ENCODE results near the gene COX7C. TPM values are rescaled to one million over a fixed set of nuclear protein-coding genes. Genes with fewer than 3 reads are reported as not detected.
"Not testable (repeated sequence)": the region's sequence is repeated elsewhere in the genome, so short reads cannot be mapped to it uniquely, and the experiment has no call there.

COX7C gene
- total RNA-seq, 3 donors from 2014 or later = 677 to 765 (median 717) TPM

DNA sequence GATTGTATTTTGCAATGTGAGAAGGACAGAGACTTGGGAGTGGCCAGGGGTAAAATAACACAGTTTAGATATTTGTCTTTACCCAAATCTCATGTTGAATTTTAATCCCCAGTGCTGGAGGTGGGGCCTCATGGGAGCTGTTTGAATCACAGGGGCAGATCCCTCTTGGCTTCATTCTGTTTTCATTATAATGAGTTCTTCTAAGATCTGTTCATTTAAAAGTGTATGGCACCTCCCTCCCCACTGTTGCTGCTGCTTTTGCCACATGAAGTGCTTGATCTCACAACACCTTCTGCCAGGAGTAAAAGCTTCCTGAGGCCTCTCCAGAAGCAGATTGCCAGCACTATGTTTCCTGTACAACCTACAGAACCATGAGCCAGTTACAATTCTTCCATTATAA lies 28.1 kb downstream of the COX7C start:
- intact Hi-C loops (cut with DNase I, micrococcal nuclease) = no loop called here
- no peaks in the 10 kb centered on the region for H3K9me3 ChIP-seq
- ATAC-seq (no peak), DNase-seq (no peak)
- no peaks in the 10 kb centered on the region for H3K4me1 ChIP-seq (ENCODE audit: low read depth)
- H3K36me3 ChIP-seq (ENCODE audit: low read depth) = no peaks in the 10 kb centered on the region
- TF ChIP-seq, protein P1, sequence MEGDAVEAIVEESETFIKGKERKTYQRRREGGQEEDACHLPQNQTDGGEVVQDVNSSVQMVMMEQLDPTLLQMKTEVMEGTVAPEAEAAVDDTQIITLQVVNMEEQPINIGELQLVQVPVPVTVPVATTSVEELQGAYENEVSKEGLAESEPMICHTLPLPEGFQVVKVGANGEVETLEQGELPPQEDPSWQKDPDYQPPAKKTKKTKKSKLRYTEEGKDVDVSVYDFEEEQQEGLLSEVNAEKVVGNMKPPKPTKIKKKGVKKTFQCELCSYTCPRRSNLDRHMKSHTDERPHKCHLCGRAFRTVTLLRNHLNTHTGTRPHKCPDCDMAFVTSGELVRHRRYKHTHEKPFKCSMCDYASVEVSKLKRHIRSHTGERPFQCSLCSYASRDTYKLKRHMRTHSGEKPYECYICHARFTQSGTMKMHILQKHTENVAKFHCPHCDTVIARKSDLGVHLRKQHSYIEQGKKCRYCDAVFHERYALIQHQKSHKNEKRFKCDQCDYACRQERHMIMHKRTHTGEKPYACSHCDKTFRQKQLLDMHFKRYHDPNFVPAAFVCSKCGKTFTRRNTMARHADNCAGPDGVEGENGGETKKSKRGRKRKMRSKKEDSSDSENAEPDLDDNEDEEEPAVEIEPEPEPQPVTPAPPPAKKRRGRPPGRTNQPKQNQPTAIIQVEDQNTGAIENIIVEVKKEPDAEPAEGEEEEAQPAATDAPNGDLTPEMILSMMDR (IDR thresholded peaks at IDR 0.05) = no peak
- no peak overlapping the region for H3K4me3 ChIP-seq

DNA sequence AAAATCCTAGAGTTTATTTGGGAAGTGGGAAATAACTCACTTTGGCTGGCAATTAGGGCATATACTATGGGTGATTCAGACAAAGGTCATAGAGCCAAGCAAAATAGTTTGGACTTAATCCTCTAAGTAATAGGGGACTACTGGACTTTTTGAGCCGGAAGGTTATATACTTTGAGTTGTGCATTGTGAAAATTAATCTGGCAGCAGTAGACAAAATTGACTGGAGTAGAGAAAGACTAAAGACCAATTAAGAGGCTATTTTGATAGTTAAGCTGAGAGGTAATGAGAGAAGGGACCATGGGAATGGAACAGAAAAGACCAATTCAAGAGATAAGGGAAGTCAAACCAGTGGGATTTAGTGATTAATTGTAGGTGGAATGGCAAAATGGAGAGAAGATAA lies 28.9 kb downstream of the COX7C start:
- Histone ChIP-seq H3K9me3 (no peaks in the 10 kb centered on the region), H3K36me3 (ENCODE audit: low read depth) (no peaks in the 10 kb centered on the region), H3K4me3 (no peak overlapping the region), H3K4me1 (ENCODE audit: low read depth) (no peaks in the 10 kb centered on the region)
- TF ChIP-seq, protein P1 (IDR thresholded peaks at IDR 0.05) = no peak
- DNase-seq (no peak), ATAC-seq (no peak)
- intact Hi-C loops (cut with DNase I, micrococcal nuclease) = no loop called here

DNA sequence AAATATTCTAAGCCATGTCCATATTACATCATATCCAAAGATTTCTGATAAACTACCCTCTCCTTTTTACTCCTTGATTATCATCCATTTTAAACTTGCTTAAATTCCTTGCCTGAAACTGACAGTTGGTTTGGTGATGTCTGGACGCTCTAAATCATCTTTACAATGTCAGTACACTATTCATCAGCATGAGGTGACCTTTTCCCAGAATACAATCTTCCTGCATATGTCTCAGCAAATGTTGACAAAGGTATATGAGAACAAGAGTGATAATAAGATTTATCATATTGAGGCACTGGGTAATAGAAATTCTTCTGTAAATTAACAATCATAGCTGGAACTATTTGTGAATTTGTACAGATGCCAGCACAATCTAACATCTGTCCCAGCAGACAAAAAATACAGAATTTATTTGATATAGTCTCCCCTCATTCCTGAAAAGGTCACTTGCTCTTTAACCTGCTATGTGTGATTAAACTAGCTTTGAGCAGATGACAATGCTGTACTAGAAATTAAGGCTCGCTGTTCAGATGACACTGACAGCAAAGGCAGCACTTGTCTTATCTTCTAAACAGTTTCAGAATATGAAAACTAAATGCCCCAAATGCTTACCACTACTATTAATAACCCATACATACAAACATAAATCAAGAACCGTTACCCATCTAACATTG lies 32.2 kb downstream of the COX7C start:
- intact Hi-C loops (cut with DNase I, micrococcal nuclease) = no loop called here
- Histone ChIP-seq H3K36me3 (ENCODE audit: low read depth) (no peaks in the 10 kb centered on the region), H3K4me1 (ENCODE audit: low read depth) (no peaks in the 10 kb centered on the region), H3K9me3 (no peaks in the 10 kb centered on the region), H3K4me3 (no peak overlapping the region)
- ATAC-seq (no peak), DNase-seq (no peak)
- TF ChIP-seq, protein P1 (IDR thresholded peaks at IDR 0.05) = no peak

DNA sequence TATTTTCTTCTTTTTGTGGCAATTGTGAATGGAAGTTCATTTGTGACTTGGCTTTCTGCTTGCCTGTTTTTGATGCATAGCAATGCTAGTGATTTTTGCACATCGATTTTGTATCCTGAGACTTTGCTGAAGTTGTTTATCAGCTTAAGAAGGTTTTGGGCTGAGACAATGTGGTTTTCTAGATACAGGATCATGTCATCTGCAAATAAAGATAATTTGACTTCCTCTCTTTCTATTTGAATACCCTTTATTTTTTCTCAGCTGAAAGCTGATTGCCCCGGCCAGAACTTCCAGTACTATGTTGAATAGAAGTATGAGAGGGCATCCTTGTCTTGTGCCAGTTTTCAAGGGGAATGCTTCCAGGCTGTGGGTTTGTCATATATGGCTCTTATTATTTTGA lies 43.0 kb downstream of the COX7C start:
- H3K4me1 ChIP-seq (ENCODE audit: low read depth); H3K4me3 ChIP-seq; intact Hi-C loops (cut with DNase I, micrococcal nuclease); H3K9me3 ChIP-seq; H3K36me3 ChIP-seq (ENCODE audit: low read depth); ATAC-seq; DNase-seq: not testable (repeated sequence)

DNA sequence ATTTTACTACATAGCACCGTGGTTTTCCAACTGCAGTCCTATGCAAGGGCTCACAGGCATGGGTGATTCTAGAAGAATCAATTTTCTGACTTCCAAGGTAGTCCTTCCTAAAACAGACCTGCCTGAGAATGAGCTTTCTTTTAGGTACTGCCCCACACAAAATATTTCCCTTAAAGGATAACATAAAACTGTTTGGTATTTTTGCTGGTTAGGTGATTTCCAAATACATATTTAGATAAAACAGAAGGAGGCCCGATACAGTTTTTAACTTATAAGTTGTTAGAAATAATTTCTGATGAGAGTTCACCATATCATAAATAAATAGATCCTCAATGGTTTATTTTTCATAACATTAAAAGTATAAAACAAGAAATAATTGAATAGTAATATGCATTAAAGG lies 46.4 kb downstream of the COX7C start:
- no peak for ATAC-seq

DNA sequence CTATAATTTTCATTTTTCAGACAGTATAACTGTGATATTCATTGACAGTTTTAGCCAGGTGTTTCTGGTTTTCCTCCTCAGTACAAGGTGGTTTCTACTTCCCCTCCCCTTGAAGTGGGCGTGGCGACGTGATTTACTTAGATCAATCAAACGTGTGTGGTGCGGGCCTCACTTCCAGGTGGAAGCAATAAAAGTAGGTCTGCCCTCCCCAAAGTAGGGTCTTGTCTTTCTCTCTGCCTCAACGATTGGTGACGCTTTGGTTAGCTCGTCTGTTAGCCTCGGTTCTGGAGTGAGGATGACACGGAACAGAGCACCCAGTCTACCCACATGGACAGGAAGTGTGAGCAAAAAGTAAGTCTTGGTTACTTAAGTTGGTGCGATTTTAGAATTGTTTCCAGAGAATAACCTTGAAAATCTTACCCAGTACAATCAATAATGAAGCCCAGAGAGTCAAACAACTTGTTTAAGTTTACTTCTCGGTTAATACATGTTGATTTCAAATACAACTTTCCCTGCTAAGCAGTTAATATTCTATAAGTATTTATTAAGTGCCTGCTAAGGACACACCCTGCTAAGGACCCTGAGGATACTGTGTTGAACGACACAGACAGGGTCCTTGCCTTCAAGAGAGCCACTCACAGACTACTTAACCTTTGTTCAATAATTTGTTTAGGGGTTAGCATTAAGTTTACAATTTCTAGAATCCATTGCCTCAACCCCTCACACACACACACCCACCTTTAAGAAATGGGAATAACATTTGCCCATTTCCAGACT lies 48.4 kb downstream of the COX7C start:
- intact Hi-C loops (cut with DNase I, micrococcal nuclease) = no loop called here
- H3K4me1 ChIP-seq (ENCODE audit: low read depth) = no peaks in the 10 kb centered on the region
- peak; percentile 12 for ATAC-seq
- TF ChIP-seq, protein P1 (IDR thresholded peaks at IDR 0.05) = no peak
- H3K4me3 ChIP-seq = no peak overlapping the region
- no peaks in the 10 kb centered on the region for H3K9me3 ChIP-seq
- H3K36me3 ChIP-seq (ENCODE audit: low read depth) = no peaks in the 10 kb centered on the region
- DNase-seq = peak in 1 of 3 donors; percentile 40

More for the DNA sequence above, 46.4 kb downstream of the COX7C start:
- TF ChIP-seq, protein P1 (IDR thresholded peaks at IDR 0.05) = no peak
- no peaks in the 10 kb centered on the region for H3K36me3 ChIP-seq (ENCODE audit: low read depth)
- intact Hi-C loops (cut with DNase I, micrococcal nuclease) = no loop called here
- no peaks in the 10 kb centered on the region for H3K9me3 ChIP-seq
- no peaks in the 10 kb centered on the region for H3K4me1 ChIP-seq (ENCODE audit: low read depth)
- no peak overlapping the region for H3K4me3 ChIP-seq
- DNase-seq = no peak
